B cell (primary cell): Measurements from ENCODE around the gene OCA2. TPM values are rescaled to one million over a fixed set of nuclear protein-coding genes. Genes with fewer than 3 reads are reported as not detected.

Source experiments
- ATAC-seq: fragments of 200-7000 bp; cut with Tn5 transposase; one replicate; pipeline ENCODE4 v1.10.0; 2021; ENCODE audit warnings: low read depth, mild to moderate bottlenecking, moderate number of reproducible peaks, moderate library complexity
- CTCF ChIA-PET: fragments of 350-600 bp; sonication (Branson Sonifier 250); formaldehyde crosslinking; loops from one replicate; lab custom pipeline; 2021; ENCODE audit warnings: antibody characterized with exemption, inconsistent platforms; lab: Charles Lee
- POLR2A ChIA-PET: fragments of 350-600 bp; sonication (Branson Sonifier 250); formaldehyde crosslinking; loops from one replicate; lab custom pipeline; 2021; ENCODE audit warnings: antibody characterized with exemption; lab: Charles Lee
- DNase-seq: peaks from one replicate; pipeline ENCODE4 v3.0.0; 2013
- H2AFZ ChIP-seq: 2 replicates; pipeline ENCODE4 v1.6.1; 2012; ENCODE audit warnings: mild to moderate bottlenecking, low read depth, low read length; ENCODE audit not compliant: insufficient read depth, poor library complexity, severe bottlenecking
- H3K27ac ChIP-seq, 2 donors: 1 replicate in 1 of 2; 2 replicates in 1 of 2; pipeline ENCODE4 v1.5.1; 2012 to 2013; ENCODE audit warnings: low read length in 2 of 2, mild to moderate bottlenecking in 2 of 2, moderate library complexity in 1 of 2
- H3K27me3 ChIP-seq, 4 experiments: fragments of 200-600 bp in 1 of 4; sonication (generic) in 1 of 4; replicated peaks in 1 of 4; 1 replicate in 2 of 4; 2 replicates in 2 of 4; pipeline versions ENCODE4 v1.6.1 to v1.7.0; 2013 to 2016; ENCODE audit warnings: low read length in 3 of 4, mild to moderate bottlenecking in 2 of 4, mixed read lengths in 1 of 4, moderate library complexity in 1 of 4; ENCODE audit not compliant: insufficient read depth in 4 of 4, control insufficient read depth in 3 of 4; ENCODE audit errors: control extremely low read depth in 1 of 4
- H3K36me3 ChIP-seq, 2 experiments: replicated peaks in 1 of 2; 1 replicate in 1 of 2; 2 replicates in 1 of 2; pipeline versions ENCODE4 v1.6.1 to v1.7.1; 2013; ENCODE audit warnings: low read length in 1 of 2; ENCODE audit not compliant: insufficient read depth in 2 of 2, control insufficient read depth in 1 of 2; ENCODE audit errors: control extremely low read depth in 1 of 2, extremely low read depth in 1 of 2
- H3K4me1 ChIP-seq, 2 donors: fragments of 200-600 bp in 1 of 2; sonication (generic) in 1 of 2; 1 replicate in 1 of 2; 2 replicates in 1 of 2; pipeline versions ENCODE4 v1.5.1 to v1.6.1; 2013 to 2017; ENCODE audit warnings: low read length in 2 of 2; ENCODE audit not compliant: control insufficient read depth in 2 of 2, insufficient read depth in 2 of 2
- H3K4me2 ChIP-seq: replicated peaks from 2 replicates; pipeline ENCODE3; 2012; ENCODE audit warnings: mild to moderate bottlenecking, low read depth, low read length; ENCODE audit not compliant: poor library complexity, severe bottlenecking
- H3K4me3 ChIP-seq, 5 experiments: fragments of 200-600 bp in 1 of 5; sonication (generic) in 1 of 5; 1 replicate in 3 of 5; 2 replicates in 2 of 5; pipeline versions ENCODE4 v1.5.1 to v1.7.0; 2011 to 2016; ENCODE audit warnings: low read length in 4 of 5, mild to moderate bottlenecking in 4 of 5, low read depth in 2 of 5, control low read depth in 1 of 5, moderate library complexity in 1 of 5; ENCODE audit not compliant: insufficient read depth in 1 of 5; ENCODE audit errors: control extremely low read depth in 1 of 5, extremely low read depth in 1 of 5
- H3K79me2 ChIP-seq: fragments of 200-600 bp; sonication (generic); one replicate; pipeline ENCODE4 v1.6.0; 2016; ENCODE audit warnings: low read length; ENCODE audit not compliant: control insufficient read depth, insufficient read depth
- H3K9ac ChIP-seq: fragments of 200-600 bp; sonication (generic); 2 replicates; pipeline ENCODE4 v1.6.1; 2017; ENCODE audit warnings: mild to moderate bottlenecking, low read length, moderate library complexity
- H3K9me3 ChIP-seq, 3 donors: one replicate each; pipeline versions ENCODE4 v1.6.1 to v1.7.1; 2013; ENCODE audit warnings: low read length in 2 of 3; ENCODE audit not compliant: control insufficient read depth in 2 of 3, insufficient read depth in 1 of 3; ENCODE audit errors: control extremely low read depth in 1 of 3
- H4K20me1 ChIP-seq: 2 replicates; pipeline ENCODE4 v1.6.0; 2012; ENCODE audit warnings: mild to moderate bottlenecking, low read length; ENCODE audit not compliant: insufficient read depth, control insufficient read depth, poor library complexity, severe bottlenecking
- H3K27ac Mint-ChIP-seq: one replicate; pipeline ENCODE4 v1.8.0; 2021; ENCODE audit warnings: mixed read lengths
- H3K27me3 Mint-ChIP-seq: one replicate; pipeline ENCODE4 v1.8.0; 2021; ENCODE audit warnings: mixed read lengths
- H3K4me1 Mint-ChIP-seq: one replicate; pipeline ENCODE4 v1.8.0; 2021; ENCODE audit warnings: mixed read lengths
- H3K4me3 Mint-ChIP-seq: one replicate; pipeline ENCODE4 v1.8.0; 2021; ENCODE audit warnings: mixed read lengths
- H3K9me3 Mint-ChIP-seq: one replicate; pipeline ENCODE4 v1.8.0; 2022; ENCODE audit warnings: mixed read lengths; ENCODE audit not compliant: insufficient read depth
- CTCF ChIP-seq: fragments of 200-600 bp; IDR thresholded peaks from one replicate; pipeline ENCODE4 v1.8.0; 2022; ENCODE audit warnings: antibody characterized with exemption, mild to moderate bottlenecking
- EZH2 ChIP-seq: IDR thresholded peaks from 2 replicates; pipeline ENCODE4 v1.6.1; 2012; ENCODE audit warnings: borderline replicate concordance, low read depth, mild to moderate bottlenecking, moderate library complexity, low read length; ENCODE audit not compliant: insufficient read depth, poor library complexity, severe bottlenecking
- WGBS: methylation state at CpG from one replicate; pipeline ENCODE4 v1.1.5; 2013; ENCODE audit warnings: missing lambda C conversion rate; ENCODE audit not compliant: insufficient coverage; 5-methylcytosine and 5-hydroxymethylcytosine counted together
- intact Hi-C: fragments of 100-400 bp; cut with micrococcal nuclease; formaldehyde crosslinking; loops from one replicate; pipeline ENCODE4 v1.10.0; 2022
- polyA plus RNA-seq: library from polyadenylated mRNA; depleted of rRNA; stranded (reverse); fragments of >200 nt; gene quantifications from 2 replicates; pipeline ENCODE4 v1.2.3, GENCODE V29; 2012
- total RNA-seq, 2 donors: library from RNA; stranded (reverse); fragments of 120-200 nt in 1 of 2; gene quantifications; 1 replicate in 1 of 2; 2 replicates in 1 of 2; pipeline versions ENCODE4 v1.2.3 to v1.2.4, GENCODE V29; 2013 to 2022

The OCA2 gene
- total and polyA plus RNA-seq, 2 donors (not counting 1 experiment from before 2014, with no cell fraction given), result 0.12 TPM; not detected in 1

- POLR2A ChIA-PET, result no interaction called here
These were observed 14.6 kb downstream of the OCA2 start for GRCh38 chr15:28084547-28084946.

More at GRCh38 chr15:28084547-28084946, 14.6 kb downstream of the OCA2 start:
- no peak overlapping the region for H3K9ac ChIP-seq
- H3K27ac ChIP-seq, result no peak overlapping the region
- H3K4me1 ChIP-seq, result peaks cover 4 to 7% of the 10 kb centered on the region in 2 donors
- H3K9me3 Mint-ChIP-seq, result peaks cover 3% of the 10 kb centered on the region
- peaks cover under 1 to 15% (median under 1%) of the 10 kb centered on the region in 3 donors for H3K9me3 ChIP-seq
- H3K4me3 ChIP-seq, result no peak overlapping the region
- no peak for TF ChIP-seq CTCF
- no peak for TF ChIP-seq EZH2
- no peaks in the 10 kb centered on the region for H3K36me3 ChIP-seq
- CTCF ChIA-PET, result interaction anchor here (1.7 kb wide), 1 partner anchor 41 kb away, joined by 7 read pairs; no protein-coding TSS in a partner anchor
- no peak overlapping the region for H2AFZ ChIP-seq
- peaks cover 35% of the 10 kb centered on the region for H3K27me3 Mint-ChIP-seq
- no peaks in the 10 kb centered on the region for H3K79me2 ChIP-seq
- ATAC-seq (no peak), DNase-seq (no peak)
- H3K4me1 Mint-ChIP-seq, result peaks cover 9% of the 10 kb centered on the region
- no peak overlapping the region for H3K4me3 Mint-ChIP-seq
- intact Hi-C loops, result no loop called here
- no peak overlapping the region for H3K27ac Mint-ChIP-seq
- 81% methylated on average over 3 of the region's 3 CpGs for WGBS
- H3K4me2 ChIP-seq, result no peak overlapping the region
- H3K27me3 ChIP-seq, result peaks cover 0 to 19% (median 0%) of the 10 kb centered on the region in 4 experiments
- H4K20me1 ChIP-seq, result no peaks in the 10 kb centered on the region
